NB4 (cell line): Measurements from ENCODE around the gene SDR42E1.

Experiments
- CTCF ChIP-seq: IDR thresholded peaks from one replicate; pipeline ENCODE4 v1.5.1; 2012; ENCODE audit warnings: low read depth, low read length
- POLR2A ChIP-seq: IDR thresholded peaks from 2 replicates; pipeline ENCODE4 v1.6.1; 2011; ENCODE audit warnings: mild to moderate bottlenecking; ENCODE audit not compliant: insufficient read length; ENCODE audit errors: extremely low read depth

DNA sequence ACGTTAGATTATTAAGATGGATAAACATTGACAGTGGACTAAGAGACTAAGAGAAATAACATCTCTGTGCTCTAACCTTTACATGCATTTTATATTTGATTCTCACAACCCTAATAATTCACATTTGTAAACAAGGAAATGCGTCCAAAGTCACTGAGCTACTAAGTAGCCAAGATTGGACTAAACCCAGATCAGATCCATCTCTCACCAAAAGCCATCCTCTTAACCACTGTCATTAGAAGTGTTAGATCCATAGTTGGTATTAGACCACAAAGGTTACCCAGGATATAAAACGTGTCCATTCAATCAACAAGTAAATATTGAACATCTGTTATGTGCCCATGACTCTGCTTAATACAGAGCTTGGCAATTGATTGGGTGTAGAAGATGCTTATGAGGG is 29.0 kb upstream of the SDR42E1 start:
- no peak for TF ChIP-seq CTCF
- no peak for TF ChIP-seq POLR2A
